HCT116 (cell line): ENCODE data around the gene COG5. TPM values are rescaled to one million over a fixed set of nuclear protein-coding genes. Genes with fewer than 3 reads are reported as not detected.

ENCODE experiments used
- ATAC-seq: fragments of 200-7000 bp; cut with Tn5 transposase; 2 replicates; pipeline ENCODE4 v1.9.1; 2020; ENCODE audit warnings: mild to moderate bottlenecking, moderate library complexity
- BruUV-seq: library from RNA; stranded (reverse); fragments of 400-500 nt; replicated peaks from 2 replicates; lab custom pipeline; 2021; lab: Mats Ljungman, UMichigan
- CTCF ChIA-PET: fragments of 300-600 bp; sonication (Branson Sonifier 250); formaldehyde crosslinking; loops from one replicate; lab custom pipeline; 2021; ENCODE audit warnings: antibody characterized with exemption; lab: Charles Lee
- POLR2A ChIA-PET: fragments of 300-600, 350-600 bp; sonication (Branson Sonifier 250); formaldehyde crosslinking; loops from one replicate; lab custom pipeline; 2021; ENCODE audit warnings: antibody characterized with exemption; lab: Charles Lee
- RAD21 ChIA-PET, 2 experiments: fragments of 300-600 bp; sonication (Branson Sonifier 250); formaldehyde crosslinking; loops; one replicate each; lab custom pipeline; 2023; ENCODE audit warnings: low total read pairs in 2 of 2; ENCODE audit not compliant: uncharacterized antibody in 2 of 2, unreplicated experiment in 2 of 2, low non-redundant PET in 1 of 2; lab: Charles Lee
- DNase-seq: peaks from one replicate; pipeline ENCODE4 v3.0.0-alpha.2; 2010; ENCODE audit warnings: low read depth, low spot score
- H2AFZ ChIP-seq: fragments of 200-600 bp; shearing (Covaris generic), sonication (generic); 2 replicates; pipeline ENCODE4 v1.6.1; 2017; ENCODE audit warnings: low read depth, mixed run types, mixed read lengths, antibody characterized with exemption, low read length; ENCODE audit not compliant: poor library complexity, severe bottlenecking
- H3K27ac ChIP-seq: 2 replicates; pipeline ENCODE4 v1.5.1; 2012; ENCODE audit warnings: low read depth, low read length
- H3K27me3 ChIP-seq: fragments of 200-600 bp; sonication (generic); 2 replicates; pipeline ENCODE4 v1.6.1; 2016; ENCODE audit warnings: mixed run types, low read length, mixed read lengths; ENCODE audit not compliant: insufficient read depth
- H3K36me3 ChIP-seq, 2 experiments: fragments of 200-500 bp in 1 of 2; fragments of 200-600 bp in 1 of 2; sonication (Bioruptor generic) in 1 of 2; sonication (generic) in 1 of 2; 2 replicates each; pipeline versions ENCODE4 v1.5.1 to v1.6.1; 2014 to 2016; ENCODE audit warnings: low read length in 2 of 2, inconsistent platforms in 1 of 2, mixed read lengths in 1 of 2, mixed run types in 1 of 2; ENCODE audit not compliant: insufficient read depth in 2 of 2, control insufficient read depth in 1 of 2
- H3K4me1 ChIP-seq, 2 experiments: fragments of 200-600 bp in 1 of 2; sonication (generic) in 1 of 2; 2 replicates each; pipeline versions ENCODE4 v1.5.1 to v1.6.1; 2012 to 2017; ENCODE audit warnings: low read length in 2 of 2, inconsistent platforms in 1 of 2, mild to moderate bottlenecking in 1 of 2, mixed read lengths in 1 of 2, mixed run types in 1 of 2, moderate library complexity in 1 of 2; ENCODE audit not compliant: insufficient read depth in 2 of 2, control insufficient read depth in 1 of 2
- H3K4me2 ChIP-seq: fragments of 200-600 bp; sonication (generic); 2 replicates; pipeline ENCODE4 v1.6.1; 2017; ENCODE audit warnings: mixed run types, low read length, mixed read lengths
- H3K4me3 ChIP-seq, 2 experiments: fragments of 200-600 bp in 1 of 2; sonication (generic) in 1 of 2; replicated peaks in 1 of 2; 2 replicates each; pipeline ENCODE4 v1.5.1; 2011 to 2016; ENCODE audit warnings: low read length in 2 of 2, control low read depth in 1 of 2, low read depth in 1 of 2, mild to moderate bottlenecking in 1 of 2, mixed read lengths in 1 of 2, mixed run types in 1 of 2
- H3K79me2 ChIP-seq: fragments of 200-600 bp; sonication (generic); 2 replicates; pipeline ENCODE4 v1.6.1; 2017; ENCODE audit warnings: mild to moderate bottlenecking, mixed run types, low read length, moderate library complexity, mixed read lengths; ENCODE audit not compliant: insufficient read depth
- H3K9ac ChIP-seq: fragments of 200-600 bp; sonication (generic); 2 replicates; pipeline ENCODE4 v1.6.1; 2016; ENCODE audit warnings: low read length, mixed read lengths
- H3K9me2 ChIP-seq: fragments of 200-600 bp; sonication (generic), shearing (Covaris generic); 2 replicates; pipeline ENCODE4 v1.6.1; 2017; ENCODE audit warnings: mixed run types, mild to moderate bottlenecking, moderate library complexity; ENCODE audit not compliant: insufficient read depth
- H3K9me3 ChIP-seq, 2 experiments: fragments of 200-500 bp in 1 of 2; fragments of 200-600 bp in 1 of 2; sonication (Bioruptor generic) in 1 of 2; sonication (generic) in 1 of 2; 2 replicates each; pipeline ENCODE4 v1.6.1; 2014 to 2017; ENCODE audit warnings: low read length in 2 of 2, mixed read lengths in 2 of 2, inconsistent platforms in 1 of 2, low read depth in 1 of 2, mild to moderate bottlenecking in 1 of 2, mixed run types in 1 of 2, moderate library complexity in 1 of 2; ENCODE audit not compliant: control insufficient read depth in 1 of 2, insufficient read depth in 1 of 2
- H4K20me1 ChIP-seq: fragments of 200-600 bp; sonication (generic), shearing (Covaris generic); 2 replicates; pipeline ENCODE4 v1.6.1; 2017; ENCODE audit warnings: mixed run types, mild to moderate bottlenecking, moderate library complexity; ENCODE audit not compliant: insufficient read depth
- CBX3 ChIP-seq: IDR thresholded peaks from 2 replicates; pipeline ENCODE4 v1.6.1; 2012; ENCODE audit warnings: low read depth
- EGR1 ChIP-seq: IDR thresholded peaks from 2 replicates; pipeline ENCODE4 v1.6.1; 2012; ENCODE audit warnings: low read depth
- EZH2 ChIP-seq: fragments of 200-600 bp; sonication (generic); IDR thresholded peaks from 2 replicates; pipeline ENCODE4 v1.6.1; 2017; ENCODE audit warnings: antibody characterized with exemption, mixed run types
- EZH2phosphoT487 ChIP-seq: fragments of 200-600 bp; IDR thresholded peaks from 2 replicates; pipeline ENCODE4 v1.6.1; 2018; ENCODE audit warnings: antibody characterized with exemption, borderline replicate concordance
- FOSL1 ChIP-seq: IDR thresholded peaks from 2 replicates; pipeline ENCODE4 v1.6.1; 2012; ENCODE audit warnings: low read depth
- JUND ChIP-seq: IDR thresholded peaks from 2 replicates; pipeline ENCODE4 v1.6.1; 2012
- POLR2A ChIP-seq: IDR thresholded peaks from 2 replicates; pipeline ENCODE4 v1.7.0; 2011; ENCODE audit warnings: borderline replicate concordance; ENCODE audit not compliant: insufficient read depth, insufficient read length; ENCODE audit errors: extremely low read depth
- POLR2AphosphoS5 ChIP-seq: IDR thresholded peaks from 2 replicates; pipeline ENCODE4 v1.6.1; 2011; ENCODE audit warnings: mild to moderate bottlenecking, low read depth, low read length, moderate library complexity
- RAD21 ChIP-seq: IDR thresholded peaks from 2 replicates; pipeline ENCODE4 v1.6.1; 2012; ENCODE audit warnings: low read depth, mild to moderate bottlenecking
- SIN3A ChIP-seq: IDR thresholded peaks from 2 replicates; pipeline ENCODE4 v1.6.1; 2012; ENCODE audit warnings: low read depth
- SP1 ChIP-seq: IDR thresholded peaks from 2 replicates; pipeline ENCODE4 v1.6.1; 2012; ENCODE audit warnings: low read depth
- SRF ChIP-seq: IDR thresholded peaks from 2 replicates; pipeline ENCODE4 v1.6.1; 2012; ENCODE audit warnings: low read depth
- TCF7L2 ChIP-seq: IDR thresholded peaks from 2 replicates; pipeline ENCODE4 v1.7.0; 2011; ENCODE audit warnings: borderline replicate concordance, inconsistent platforms; ENCODE audit not compliant: insufficient read depth, insufficient read length; ENCODE audit errors: extremely low read depth
- YY1 ChIP-seq: IDR thresholded peaks from 2 replicates; pipeline ENCODE4 v1.6.1; 2011; ENCODE audit warnings: low read length, low read depth, moderate library complexity, mild to moderate bottlenecking; ENCODE audit not compliant: insufficient replicate concordance; ENCODE audit errors: extremely low read depth
- ZFX ChIP-seq: fragments of 450-650 bp; IDR thresholded peaks from 2 replicates; pipeline ENCODE4 v1.6.1; 2017
- ZNF274 ChIP-seq: fragments of 200-500 bp; sonication (Bioruptor generic); IDR thresholded peaks from 2 replicates; pipeline ENCODE4 v1.6.1; 2014; ENCODE audit warnings: mild to moderate bottlenecking, low read depth, low read length, inconsistent platforms
- intact Hi-C: fragments of 100-400 bp; cut with micrococcal nuclease; formaldehyde crosslinking; loops from 2 replicates; pipeline ENCODE4 v1.10.0; 2022
- total RNA-seq: library from RNA; stranded (reverse); gene quantifications from one replicate; pipeline ENCODE4 v1.2.1, GENCODE V29; 2021; ENCODE audit not compliant: unreplicated experiment
- TF ChIP-seq, protein P1 (sequence below), 3 experiments: fragments of 200-600 bp in 1 of 3; sonication (generic) in 1 of 3; IDR thresholded peaks in 2 of 3; conservative IDR thresholded peaks in 1 of 3; 2 replicates each; pipeline ENCODE4 v1.5.1; 2012 to 2017; ENCODE audit warnings: low read depth in 2 of 3, low read length in 2 of 3, antibody characterized with exemption in 1 of 3, borderline replicate concordance in 1 of 3, control low read depth in 1 of 3, mild to moderate bottlenecking in 1 of 3, mixed read lengths in 1 of 3, mixed run types in 1 of 3, moderate library complexity in 1 of 3; ENCODE audit not compliant: insufficient read depth in 1 of 3
- TF ChIP-seq, protein P2 (sequence below): IDR thresholded peaks from 2 replicates; pipeline ENCODE4 v1.6.1; 2012
- TF ChIP-seq, protein P3 (sequence below): IDR thresholded peaks from 2 replicates; pipeline ENCODE4 v1.6.1; 2012

COG5 gene
- total RNA-seq, 1 experiment from 2014 or later, result 30.7 TPM

DNA sequence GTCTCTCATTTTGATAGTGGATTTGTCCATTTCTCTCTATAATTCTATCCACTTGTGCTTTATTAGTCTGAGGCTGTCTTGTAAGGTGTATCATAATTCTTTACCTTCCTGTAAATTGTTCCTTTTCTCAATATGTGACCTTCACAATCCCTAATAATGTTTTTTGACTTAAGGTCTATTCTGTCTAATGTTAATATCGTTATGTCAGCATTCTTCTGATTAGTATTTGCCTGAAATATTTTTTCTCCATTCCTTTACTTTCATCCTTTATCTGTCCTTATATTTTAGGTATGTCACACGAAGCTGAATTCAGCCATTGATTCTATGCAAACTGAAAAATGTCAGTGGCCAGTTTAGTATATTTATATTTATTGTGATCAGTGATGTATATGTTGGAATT, 295.1 kb downstream of the COG5 start:
- Histone ChIP-seq H3K79me2 (no peaks in the 10 kb centered on the region), H2AFZ (no peak overlapping the region), H4K20me1 (no peaks in the 10 kb centered on the region), H3K27me3 (no peaks in the 10 kb centered on the region), H3K9me3 (no peaks in the 10 kb centered on the region), H3K4me1 (no peaks in the 10 kb centered on the region), H3K9ac (no peak overlapping the region), H3K36me3 (no peaks in the 10 kb centered on the region), H3K9me2 (no peaks in the 10 kb centered on the region), H3K4me3 (no peak overlapping the region), H3K4me2 (no peak overlapping the region), H3K27ac (no peak overlapping the region)
- ATAC-seq (no peak), DNase-seq (no peak)
- no peak for TF ChIP-seq ZNF274
- TF ChIP-seq EGR1, result no peak
- TF ChIP-seq SRF, result no peak
- TF ChIP-seq ZFX, result no peak
- no peak for TF ChIP-seq YY1
- TF ChIP-seq CBX3, result no peak
- TF ChIP-seq SP1, result no peak
- no peak for TF ChIP-seq EZH2
- RAD21 ChIA-PET, result no interaction called here
- POLR2A ChIA-PET, result no interaction called here
- no TSS peak for BruUV-seq
- CTCF ChIA-PET, result no interaction called here
- intact Hi-C loops, result no loop called here

DNA sequence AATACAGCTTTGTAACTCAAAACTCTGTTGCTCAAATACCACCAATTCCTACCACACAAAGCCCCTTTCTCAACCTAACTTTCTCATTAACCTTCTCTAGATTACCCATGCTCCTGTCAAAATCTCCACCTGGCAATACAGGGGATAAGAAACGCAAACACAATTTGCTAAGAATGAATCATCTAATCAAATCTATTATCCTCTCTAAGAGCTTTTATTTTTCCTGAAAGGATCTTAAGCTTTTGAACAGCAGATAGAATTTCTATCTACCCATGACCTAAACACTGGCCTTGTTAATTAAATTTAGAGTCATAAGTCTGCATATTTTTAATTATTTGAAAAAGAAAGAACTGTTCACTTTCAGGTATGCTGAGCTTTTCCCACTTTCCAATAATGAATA, 296.6 kb downstream of the COG5 start:
- no peak overlapping the region for H3K9ac ChIP-seq
- H3K27ac ChIP-seq, result no peak overlapping the region
- no peak overlapping the region for H2AFZ ChIP-seq
- H3K4me1 ChIP-seq, result no peaks in the 10 kb centered on the region
- H3K9me3 ChIP-seq, result no peaks in the 10 kb centered on the region
- H3K4me3 ChIP-seq, result no peak overlapping the region
- H4K20me1 ChIP-seq, result no peaks in the 10 kb centered on the region
- H3K36me3 ChIP-seq, result no peaks in the 10 kb centered on the region
- CTCF ChIA-PET, result no interaction called here
- POLR2A ChIA-PET, result no interaction called here
- RAD21 ChIA-PET, result no interaction called here
- no peak overlapping the region for H3K4me2 ChIP-seq
- H3K79me2 ChIP-seq, result no peaks in the 10 kb centered on the region
- BruUV-seq, result no TSS peak
- no peaks in the 10 kb centered on the region for H3K9me2 ChIP-seq
- intact Hi-C loops, result no loop called here
- DNase-seq (no peak), ATAC-seq (no peak)
- H3K27me3 ChIP-seq, result no peaks in the 10 kb centered on the region
- TF ChIP-seq EZH2phosphoT487 (no peak), YY1 (no peak), SP1 (no peak), RAD21 (no peak), CBX3 (no peak), POLR2AphosphoS5 (no peak), SIN3A (no peak), EZH2 (no peak), POLR2A (no peak), EGR1 (no peak), JUND (no peak), FOSL1 (no peak), TCF7L2 (no peak)
- TF ChIP-seq, protein P1, sequence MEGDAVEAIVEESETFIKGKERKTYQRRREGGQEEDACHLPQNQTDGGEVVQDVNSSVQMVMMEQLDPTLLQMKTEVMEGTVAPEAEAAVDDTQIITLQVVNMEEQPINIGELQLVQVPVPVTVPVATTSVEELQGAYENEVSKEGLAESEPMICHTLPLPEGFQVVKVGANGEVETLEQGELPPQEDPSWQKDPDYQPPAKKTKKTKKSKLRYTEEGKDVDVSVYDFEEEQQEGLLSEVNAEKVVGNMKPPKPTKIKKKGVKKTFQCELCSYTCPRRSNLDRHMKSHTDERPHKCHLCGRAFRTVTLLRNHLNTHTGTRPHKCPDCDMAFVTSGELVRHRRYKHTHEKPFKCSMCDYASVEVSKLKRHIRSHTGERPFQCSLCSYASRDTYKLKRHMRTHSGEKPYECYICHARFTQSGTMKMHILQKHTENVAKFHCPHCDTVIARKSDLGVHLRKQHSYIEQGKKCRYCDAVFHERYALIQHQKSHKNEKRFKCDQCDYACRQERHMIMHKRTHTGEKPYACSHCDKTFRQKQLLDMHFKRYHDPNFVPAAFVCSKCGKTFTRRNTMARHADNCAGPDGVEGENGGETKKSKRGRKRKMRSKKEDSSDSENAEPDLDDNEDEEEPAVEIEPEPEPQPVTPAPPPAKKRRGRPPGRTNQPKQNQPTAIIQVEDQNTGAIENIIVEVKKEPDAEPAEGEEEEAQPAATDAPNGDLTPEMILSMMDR (IDR thresholded peaks at IDR 0.05 in 2 of 3, conservative IDR thresholded peaks at IDR 0.05 in 1 of 3; ENCODE audit: borderline replicate concordance in 1 of 3, insufficient read depth in 1 of 3, low read depth in 2 of 3, low read length in 2 of 3), result no peak
- TF ChIP-seq, protein P2, sequence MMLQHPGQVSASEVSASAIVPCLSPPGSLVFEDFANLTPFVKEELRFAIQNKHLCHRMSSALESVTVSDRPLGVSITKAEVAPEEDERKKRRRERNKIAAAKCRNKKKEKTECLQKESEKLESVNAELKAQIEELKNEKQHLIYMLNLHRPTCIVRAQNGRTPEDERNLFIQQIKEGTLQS, result no peak
- TF ChIP-seq, protein P3, sequence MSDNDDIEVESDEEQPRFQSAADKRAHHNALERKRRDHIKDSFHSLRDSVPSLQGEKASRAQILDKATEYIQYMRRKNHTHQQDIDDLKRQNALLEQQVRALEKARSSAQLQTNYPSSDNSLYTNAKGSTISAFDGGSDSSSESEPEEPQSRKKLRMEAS, result no peak
